KMS-11 (cell line): Measurements from ENCODE around the gene TXNRD3.

Experiments used
- H2AFZ ChIP-seq: fragments of 200-600 bp; sonication (generic); 2 replicates; pipeline ENCODE4 v1.6.1; 2016; ENCODE audit warnings: antibody characterized with exemption, mixed run types, low read depth
- H3K27ac ChIP-seq: fragments of 200-600 bp; sonication (generic); 2 replicates; pipeline ENCODE4 v1.6.1; 2016; ENCODE audit warnings: mild to moderate bottlenecking, mixed run types
- H3K27me3 ChIP-seq: fragments of 200-600 bp; sonication (generic); 2 replicates; pipeline ENCODE4 v1.6.1; 2017; ENCODE audit warnings: mild to moderate bottlenecking, low read depth, mixed run types, moderate library complexity; ENCODE audit not compliant: insufficient read depth
- H3K36me3 ChIP-seq: fragments of 200-600 bp; sonication (generic); 2 replicates; pipeline ENCODE4 v1.6.1; 2017; ENCODE audit warnings: mild to moderate bottlenecking, mixed run types; ENCODE audit not compliant: insufficient read depth
- H3K4me1 ChIP-seq: fragments of 200-600 bp; sonication (generic); 2 replicates; pipeline ENCODE4 v1.6.1; 2016; ENCODE audit warnings: mild to moderate bottlenecking, low read depth, mixed run types; ENCODE audit not compliant: poor library complexity, severe bottlenecking
- H3K4me2 ChIP-seq: fragments of 200-600 bp; sonication (generic); 2 replicates; pipeline ENCODE4 v1.7.0; 2016; ENCODE audit warnings: mild to moderate bottlenecking, mixed run types
- H3K4me3 ChIP-seq: fragments of 200-600 bp; sonication (generic); IDR thresholded peaks from 2 replicates; pipeline ENCODE4 v1.6.1; 2017; ENCODE audit warnings: low read depth, low read length, mixed read lengths; ENCODE audit not compliant: insufficient read depth
- H3K79me2 ChIP-seq: fragments of 200-600 bp; sonication (generic); 2 replicates; pipeline ENCODE4 v1.6.1; 2016; ENCODE audit warnings: low read depth, mixed run types; ENCODE audit not compliant: insufficient read depth
- H3K9ac ChIP-seq: fragments of 200-600 bp; sonication (generic); 2 replicates; pipeline ENCODE4 v1.6.1; 2016; ENCODE audit warnings: mild to moderate bottlenecking, mixed run types
- H4K20me1 ChIP-seq: fragments of 200-600 bp; sonication (generic); 2 replicates; pipeline ENCODE4 v1.6.1; 2016; ENCODE audit warnings: mild to moderate bottlenecking, mixed run types; ENCODE audit not compliant: insufficient read depth
- CTCF ChIP-seq: fragments of 200-600 bp; sonication (generic); conservative IDR thresholded peaks from 2 replicates; pipeline ENCODE4 v1.6.1; 2017; ENCODE audit warnings: low read depth, mild to moderate bottlenecking, antibody characterized with exemption, low read length, moderate library complexity, mixed read lengths

TXNRD3 gene

GRCh38 chr3:126613479-126614188, 41.3 kb downstream of the TXNRD3 start:
- Histone ChIP-seq H3K79me2 (no peaks in the 10 kb centered on the region), H3K4me2 (no peak overlapping the region)
- no peak for TF ChIP-seq CTCF

GRCh38 chr3:126612479-126613205, 42.3 kb downstream of the TXNRD3 start:
- no peaks in the 10 kb centered on the region for H3K4me1 ChIP-seq
- no peak overlapping the region for H3K4me2 ChIP-seq
- H3K9ac ChIP-seq, result no peak overlapping the region
- no peak for TF ChIP-seq CTCF
- no peak overlapping the region for H2AFZ ChIP-seq
- no peak overlapping the region for H3K4me3 ChIP-seq
- no peaks in the 10 kb centered on the region for H3K79me2 ChIP-seq
- no peaks in the 10 kb centered on the region for H3K27me3 ChIP-seq
- no peak overlapping the region for H3K27ac ChIP-seq
- H3K36me3 ChIP-seq, result no peaks in the 10 kb centered on the region
- no peaks in the 10 kb centered on the region for H4K20me1 ChIP-seq

More at GRCh38 chr3:126613479-126614188, 41.3 kb downstream of the TXNRD3 start:
- no peak overlapping the region for H3K27ac ChIP-seq
- no peak overlapping the region for H2AFZ ChIP-seq
- no peak overlapping the region for H3K4me3 ChIP-seq
- no peaks in the 10 kb centered on the region for H3K36me3 ChIP-seq
- no peak overlapping the region for H3K9ac ChIP-seq
- H3K27me3 ChIP-seq, result no peaks in the 10 kb centered on the region
- H3K4me1 ChIP-seq, result no peaks in the 10 kb centered on the region
- H4K20me1 ChIP-seq, result no peaks in the 10 kb centered on the region

GRCh38 chr3:126609909-126610308, 45.0 kb downstream of the TXNRD3 start:
- no peak overlapping the region for H3K9ac ChIP-seq
- H3K27me3 ChIP-seq, result no peaks in the 10 kb centered on the region
- no peak overlapping the region for H3K4me3 ChIP-seq
- H4K20me1 ChIP-seq, result no peaks in the 10 kb centered on the region
- no peaks in the 10 kb centered on the region for H3K36me3 ChIP-seq
- no peak overlapping the region for H2AFZ ChIP-seq
- no peaks in the 10 kb centered on the region for H3K4me1 ChIP-seq
- H3K4me2 ChIP-seq, result no peak overlapping the region
- no peaks in the 10 kb centered on the region for H3K79me2 ChIP-seq
- no peak overlapping the region for H3K27ac ChIP-seq
- TF ChIP-seq CTCF, result no peak

DNA sequence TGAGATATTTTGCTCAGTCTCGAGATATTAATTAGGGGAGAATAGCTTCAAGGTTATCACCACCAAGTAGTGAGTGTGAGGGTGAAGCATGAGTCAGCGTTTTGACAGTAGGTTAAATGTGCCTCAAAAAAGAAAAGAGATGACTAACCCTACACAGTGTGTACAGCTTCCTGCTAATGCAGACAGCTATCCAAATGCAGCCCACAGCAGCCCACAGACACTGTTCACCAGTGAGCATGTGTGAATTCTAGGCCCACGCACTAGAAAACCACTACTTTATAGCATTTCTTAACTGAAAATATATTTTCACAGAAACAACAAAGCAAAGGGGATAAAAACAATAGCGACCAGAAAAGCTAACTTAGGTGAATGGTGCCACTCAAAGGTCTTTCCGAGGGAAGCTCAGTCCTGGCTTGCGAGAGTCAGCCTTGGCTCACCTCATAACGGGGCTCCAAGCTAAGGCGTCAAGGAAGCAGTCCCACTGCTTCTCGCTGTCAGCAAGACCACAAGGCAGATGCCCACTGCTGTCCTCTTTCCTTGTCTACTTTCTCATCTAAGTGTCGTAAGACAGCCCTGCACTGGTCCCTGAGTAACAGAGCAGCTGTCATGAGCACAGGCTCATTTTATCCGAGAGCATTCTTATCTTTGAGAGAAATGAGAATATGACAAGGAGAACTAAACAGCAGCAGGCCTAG, 47.6 kb downstream of the TXNRD3 start:
- no peak overlapping the region for H3K4me2 ChIP-seq
- H3K9ac ChIP-seq, result no peak overlapping the region
- no peaks in the 10 kb centered on the region for H3K27me3 ChIP-seq
- no peak overlapping the region for H3K27ac ChIP-seq
- no peak overlapping the region for H2AFZ ChIP-seq
- H4K20me1 ChIP-seq, result no peaks in the 10 kb centered on the region
- no peaks in the 10 kb centered on the region for H3K4me1 ChIP-seq
- no peaks in the 10 kb centered on the region for H3K36me3 ChIP-seq
- no peak for TF ChIP-seq CTCF
- H3K4me3 ChIP-seq, result no peak overlapping the region
- H3K79me2 ChIP-seq, result no peaks in the 10 kb centered on the region
